HG03354 (cell line): Measurements from ENCODE around the gene PRKG1.

Source experiments
- ATAC-seq: cut with Tn5 transposase; IDR thresholded peaks from one replicate; pipeline ENCODE4 v1.9.1; 2021; ENCODE audit warnings: mild to moderate bottlenecking; ENCODE audit not compliant: unreplicated experiment, poor library complexity, severe bottlenecking

PRKG1 gene

DNA sequence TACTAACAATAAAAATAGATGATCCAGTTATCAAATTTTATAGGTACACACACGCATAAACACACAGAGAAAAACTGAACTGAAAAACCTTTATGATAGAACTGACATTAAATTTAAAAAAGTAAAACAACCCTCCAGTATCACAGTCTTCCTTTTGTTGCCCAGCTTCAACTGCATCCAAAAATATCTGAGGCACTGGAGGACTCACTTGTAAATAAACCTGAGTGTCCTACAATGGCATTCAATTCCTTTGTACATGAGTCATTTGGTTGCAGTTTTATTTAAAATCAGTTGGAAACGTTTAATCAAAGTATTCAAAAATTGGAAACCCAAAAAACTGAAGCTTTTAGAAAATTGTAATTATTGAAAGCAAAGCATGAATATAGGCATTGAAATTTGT, 890.3 kb downstream of the PRKG1 start:
- ATAC-seq = no peak

DNA sequence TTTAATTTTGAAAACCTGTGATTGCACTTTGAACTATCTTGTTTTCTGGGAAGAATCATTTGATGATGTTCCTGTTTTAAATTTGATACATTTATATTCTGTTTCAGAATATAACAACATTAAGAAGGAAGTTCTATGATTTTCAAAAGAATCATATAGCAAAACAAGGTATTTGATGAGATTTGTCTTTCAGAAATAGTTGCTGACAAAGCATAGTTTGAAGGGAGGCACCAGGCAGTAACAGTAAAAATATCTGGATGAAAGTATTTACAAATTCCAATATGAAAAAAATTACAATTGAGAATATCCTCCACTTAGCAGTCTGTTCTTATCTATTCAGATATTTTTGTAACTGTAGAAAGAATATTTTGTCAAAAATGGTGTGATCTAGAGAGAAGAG, 891.2 kb downstream of the PRKG1 start:
- no peak for ATAC-seq

DNA sequence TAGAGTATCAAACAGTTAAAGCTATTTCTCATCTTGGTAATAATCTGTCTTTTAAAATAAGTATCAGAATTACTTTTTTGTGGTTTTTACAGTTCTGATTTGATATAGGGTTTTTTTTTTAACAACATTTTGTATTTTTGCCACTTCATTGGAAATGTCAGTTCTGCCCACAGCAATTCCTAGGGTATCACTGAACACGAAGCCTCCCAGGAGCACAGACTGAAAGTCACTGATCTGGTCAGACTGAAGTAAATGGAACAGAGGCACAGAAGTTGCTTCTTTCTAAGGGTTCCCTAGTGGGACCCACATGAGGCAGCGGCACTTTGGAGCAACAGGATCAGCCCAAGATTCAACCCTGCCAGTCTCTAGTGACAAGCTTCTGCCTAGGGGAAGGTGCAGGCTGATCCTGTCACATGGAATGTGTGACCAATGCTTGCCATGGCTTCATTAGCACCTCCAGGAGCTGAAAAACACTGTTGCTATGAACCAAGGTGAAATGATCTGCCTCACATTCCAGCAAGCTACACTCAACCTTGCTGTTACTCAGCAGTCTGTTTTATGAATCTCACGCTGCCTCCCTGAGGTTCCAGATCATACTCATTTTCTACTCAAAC, 898.6 kb downstream of the PRKG1 start:
- no peak for ATAC-seq

DNA sequence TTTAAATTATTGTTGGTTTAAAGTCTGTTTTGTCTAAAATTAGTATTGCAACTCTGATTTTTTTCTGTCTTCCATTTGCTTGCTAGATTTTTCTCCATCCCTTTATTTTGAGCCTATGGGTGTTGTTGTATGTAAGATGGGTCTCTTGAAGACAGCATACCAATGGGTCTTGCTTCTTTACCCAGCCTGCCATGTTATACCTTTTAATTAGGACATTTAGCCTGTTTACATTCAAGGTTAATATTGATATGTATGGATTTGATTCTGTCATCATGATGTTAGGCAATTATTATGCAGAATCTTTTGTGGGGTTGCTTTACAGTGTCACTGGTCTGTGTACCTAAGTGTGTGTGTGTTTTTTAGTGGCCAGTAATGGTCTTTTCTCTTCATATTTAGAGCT, 906.5 kb downstream of the PRKG1 start:
- ATAC-seq = no peak

DNA sequence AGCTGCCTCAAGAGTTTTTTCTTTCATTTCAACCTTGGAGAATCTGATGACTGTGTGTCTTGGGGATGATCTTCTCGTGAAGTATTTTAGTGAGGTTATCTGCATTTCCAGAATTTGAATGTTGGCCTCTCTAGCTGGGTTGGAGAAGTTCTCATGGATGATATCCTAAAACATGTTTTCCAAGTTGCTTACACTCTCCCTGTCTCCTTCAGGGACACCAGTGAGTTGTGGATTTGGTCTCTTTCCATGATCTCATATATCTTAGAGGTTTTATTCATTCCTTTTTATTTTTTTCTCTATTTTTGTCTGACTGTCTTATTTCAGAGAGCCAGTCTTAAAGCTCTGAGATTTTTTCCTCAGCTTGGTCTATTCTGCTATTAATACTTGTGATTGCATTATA, 907.4 kb downstream of the PRKG1 start:
- no peak for ATAC-seq

DNA sequence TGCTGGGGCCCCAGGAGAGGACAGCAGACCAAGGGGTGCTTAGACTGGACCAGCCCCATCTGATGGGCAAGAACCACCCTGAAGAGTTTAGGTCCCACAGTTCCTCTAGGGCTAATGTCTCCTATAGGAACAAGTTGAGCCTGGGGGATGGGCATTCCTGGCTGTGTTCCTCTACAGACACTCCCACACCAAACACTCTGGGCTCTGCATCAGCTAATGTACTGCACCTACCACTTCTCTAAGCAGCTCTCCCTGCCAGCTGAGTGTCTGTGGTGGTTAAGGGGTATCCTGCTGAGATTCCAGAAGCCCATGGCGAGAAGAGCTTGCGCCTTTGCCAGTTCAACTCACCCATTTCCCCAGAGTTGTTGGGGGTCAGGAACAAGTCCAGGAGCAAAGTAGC, 909.2 kb downstream of the PRKG1 start:
- ATAC-seq = no peak

DNA sequence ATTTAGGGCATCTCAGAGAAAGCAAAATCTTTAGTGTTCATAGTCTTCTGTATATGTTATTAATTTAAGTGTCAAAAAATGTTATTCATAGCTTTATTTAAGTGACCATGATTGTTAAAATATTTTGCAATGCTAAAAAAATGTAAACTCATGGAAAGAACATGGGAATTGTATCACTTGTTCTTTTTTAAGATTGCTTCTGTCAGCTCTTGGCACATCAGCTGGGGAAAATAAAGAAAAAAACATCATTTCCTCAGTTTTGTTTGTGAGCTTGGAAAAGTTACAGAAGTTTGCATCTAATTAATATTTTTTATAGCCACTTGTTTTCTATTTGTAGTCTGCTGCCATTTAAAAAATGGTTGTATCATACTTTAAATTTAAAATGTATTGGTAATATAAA, 911.0 kb downstream of the PRKG1 start:
- no peak for ATAC-seq

DNA sequence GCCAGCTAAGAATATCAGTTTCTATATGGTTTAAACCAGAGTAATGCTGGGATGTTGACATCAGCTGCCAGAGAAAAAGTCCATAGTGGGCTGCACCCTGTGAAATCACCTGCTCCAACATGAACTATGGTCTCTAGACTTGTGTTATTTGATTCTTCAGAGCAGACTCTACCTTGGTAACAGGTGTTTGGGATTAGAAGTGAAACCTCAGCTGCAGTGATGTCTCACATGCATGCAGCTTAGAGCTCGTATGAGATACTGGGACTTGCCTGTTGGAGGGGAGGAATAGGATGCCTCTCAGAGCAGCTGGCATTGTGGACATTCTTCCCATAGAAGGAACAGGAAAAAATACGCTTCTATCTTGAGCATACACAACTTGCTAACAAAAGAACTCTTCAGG, 912.2 kb downstream of the PRKG1 start:
- ATAC-seq = no peak

DNA sequence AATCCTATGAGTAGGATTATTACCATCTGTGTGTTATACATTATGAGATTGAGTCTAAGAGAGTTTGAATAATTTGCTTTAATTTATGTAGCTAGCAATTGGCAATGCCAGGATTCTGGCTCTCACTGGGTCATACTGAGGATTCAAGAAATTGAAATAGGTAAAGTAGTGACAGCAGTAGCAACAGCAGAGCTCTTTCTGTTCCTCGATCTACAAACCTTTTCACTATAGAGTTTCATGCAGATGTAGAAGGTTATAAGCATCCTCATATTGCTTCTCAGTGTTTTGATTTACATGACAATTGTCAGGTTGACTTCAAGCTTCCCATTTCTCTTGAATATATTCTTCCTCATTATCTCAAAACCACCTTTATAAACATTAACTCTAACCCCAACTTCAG, 919.2 kb downstream of the PRKG1 start:
- ATAC-seq = no peak

DNA sequence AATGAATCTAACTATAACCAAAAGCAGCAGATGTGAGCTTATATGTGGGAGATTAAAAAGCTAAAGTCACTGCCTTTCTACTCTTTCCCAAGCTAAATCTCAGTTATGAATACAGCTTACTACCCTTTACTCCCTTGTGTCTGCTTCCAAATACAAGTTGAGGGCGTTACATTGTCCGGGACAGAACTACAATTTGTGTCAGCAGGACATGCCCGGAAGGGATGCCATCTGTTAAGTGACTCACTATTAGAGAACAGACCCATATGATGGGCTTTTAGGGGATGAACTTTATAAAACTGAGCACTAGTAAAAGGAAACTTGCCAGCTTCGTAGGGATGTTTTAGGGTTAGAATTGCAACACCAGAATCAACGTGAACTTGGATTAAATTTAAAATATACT, 924.8 kb downstream of the PRKG1 start:
- no peak for ATAC-seq

DNA sequence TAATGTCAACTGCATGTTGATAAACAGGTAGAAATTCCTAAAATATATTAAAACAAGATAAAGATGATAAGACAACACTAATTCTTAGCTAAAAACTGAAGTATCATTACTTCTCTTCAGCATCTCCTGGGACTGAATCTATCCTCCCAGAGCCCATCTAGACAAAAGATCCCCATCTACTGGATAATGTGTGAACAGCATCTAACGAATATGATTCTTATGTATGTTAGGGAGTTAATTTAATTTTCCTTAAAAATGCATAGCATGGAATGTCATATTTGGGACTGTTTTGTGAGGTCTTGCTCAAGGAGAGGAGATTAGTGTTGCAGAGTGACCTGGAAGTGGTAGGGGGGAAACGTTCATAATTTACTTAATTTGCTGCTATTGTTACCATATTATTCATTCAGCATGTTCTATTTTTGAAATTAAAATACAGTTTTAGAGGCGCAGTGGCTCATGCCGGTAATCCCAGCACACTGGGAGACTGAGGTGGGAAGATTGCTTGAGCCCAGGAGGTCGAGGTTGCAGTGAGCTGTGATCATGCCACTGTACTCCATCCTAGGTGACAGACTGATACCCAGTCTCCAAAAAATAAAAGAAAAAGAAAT, 930.2 kb downstream of the PRKG1 start:
- ATAC-seq = peak; percentile 88

DNA sequence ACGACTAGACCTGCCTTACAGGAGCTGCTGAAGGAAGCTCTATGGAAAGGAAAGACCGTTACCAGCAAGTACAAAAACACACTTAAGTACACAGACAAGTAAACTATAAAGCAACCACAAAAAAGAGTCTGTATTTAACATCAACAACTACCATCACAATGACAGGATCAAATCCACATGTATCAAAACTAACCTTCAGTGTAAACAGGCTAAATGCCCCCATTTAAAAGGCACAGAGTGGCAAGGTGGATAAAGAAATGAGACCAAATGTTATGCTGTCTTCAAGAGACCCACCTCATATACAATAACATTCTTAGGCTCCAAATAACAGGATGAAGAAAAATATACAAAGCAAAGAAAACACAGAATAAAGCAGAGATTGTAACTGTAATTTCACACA, 932.8 kb downstream of the PRKG1 start:
- ATAC-seq = no peak

DNA sequence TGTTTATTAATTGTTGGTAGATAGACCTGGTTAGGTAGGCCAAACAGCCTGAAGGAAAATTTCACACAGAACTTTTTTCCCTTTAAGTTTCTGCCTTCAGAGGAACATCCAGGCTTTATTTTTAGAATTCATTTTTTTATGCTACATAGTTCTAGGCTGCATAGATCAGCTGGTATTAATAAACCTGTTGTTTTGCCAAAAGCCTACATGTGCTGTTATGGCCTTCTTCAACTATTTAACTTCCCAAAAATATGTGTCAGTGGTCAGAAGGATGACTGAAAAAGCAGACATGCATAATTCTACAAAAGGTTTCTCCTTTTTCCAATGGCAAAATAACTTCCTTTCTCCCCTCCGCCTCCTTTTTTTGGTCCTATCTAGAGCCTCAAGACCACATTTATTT, 936.8 kb downstream of the PRKG1 start:
- no peak for ATAC-seq

DNA sequence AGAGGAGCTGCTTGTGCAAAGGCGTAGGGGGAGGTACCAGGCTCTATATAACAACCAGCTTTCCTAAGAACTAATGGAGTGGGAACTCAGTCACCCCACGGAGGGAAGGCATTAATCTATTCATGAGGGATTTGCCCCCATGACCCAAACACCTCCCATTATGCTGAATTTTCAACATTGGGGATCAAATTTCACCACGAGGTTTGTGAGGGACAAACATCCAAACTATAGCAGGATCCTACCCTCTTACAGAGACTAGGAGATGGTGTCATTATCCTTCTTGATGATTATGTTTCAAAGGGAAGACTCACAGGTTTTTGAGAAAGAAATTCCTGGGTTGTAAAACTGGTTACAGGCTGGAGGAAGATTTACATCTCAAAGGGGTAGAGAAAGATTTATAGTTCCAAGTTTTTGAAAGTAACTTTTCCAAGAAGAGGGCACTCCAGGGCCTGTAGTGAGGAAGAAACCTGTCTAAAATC, 944.8 kb downstream of the PRKG1 start:
- ATAC-seq = no peak

DNA sequence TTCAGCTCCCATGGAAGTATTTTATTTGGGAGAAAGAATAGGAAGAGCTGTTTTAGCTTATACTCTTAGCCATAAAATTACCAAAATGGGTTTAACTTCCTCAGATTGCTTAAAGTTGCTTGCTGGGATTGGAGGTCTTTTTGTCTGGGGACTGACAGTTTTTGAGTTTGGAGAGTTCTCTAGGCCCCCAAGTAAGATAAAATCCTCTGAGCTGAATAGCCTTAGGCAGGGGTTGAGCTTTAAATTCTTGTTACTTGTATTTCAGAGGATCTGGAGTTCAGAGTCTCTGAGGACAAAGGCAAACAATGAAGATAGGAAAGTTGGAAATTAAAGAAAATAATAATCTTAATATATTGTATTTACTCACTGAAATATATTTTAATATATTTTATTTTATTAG, 945.4 kb downstream of the PRKG1 start:
- no peak for ATAC-seq

DNA sequence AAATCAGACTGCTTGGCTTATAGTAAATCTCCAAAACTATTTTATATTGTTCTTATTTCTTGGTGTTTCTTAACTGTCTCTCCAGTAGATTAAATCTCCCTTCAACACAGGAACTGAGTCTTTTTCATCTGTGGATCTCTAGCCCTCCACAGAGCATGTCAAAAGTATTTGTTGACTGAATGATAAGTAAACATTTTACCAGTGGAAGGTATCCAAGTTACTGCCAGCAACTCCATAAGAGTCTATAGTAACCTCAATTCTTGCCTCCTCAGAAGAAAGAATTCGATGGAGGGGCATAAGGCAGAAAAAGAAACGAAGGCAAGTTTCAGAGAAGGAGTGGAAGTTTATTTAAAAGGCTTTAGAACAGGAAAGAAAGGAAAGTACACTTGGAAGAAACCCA, 945.9 kb downstream of the PRKG1 start:
- ATAC-seq = no peak

DNA sequence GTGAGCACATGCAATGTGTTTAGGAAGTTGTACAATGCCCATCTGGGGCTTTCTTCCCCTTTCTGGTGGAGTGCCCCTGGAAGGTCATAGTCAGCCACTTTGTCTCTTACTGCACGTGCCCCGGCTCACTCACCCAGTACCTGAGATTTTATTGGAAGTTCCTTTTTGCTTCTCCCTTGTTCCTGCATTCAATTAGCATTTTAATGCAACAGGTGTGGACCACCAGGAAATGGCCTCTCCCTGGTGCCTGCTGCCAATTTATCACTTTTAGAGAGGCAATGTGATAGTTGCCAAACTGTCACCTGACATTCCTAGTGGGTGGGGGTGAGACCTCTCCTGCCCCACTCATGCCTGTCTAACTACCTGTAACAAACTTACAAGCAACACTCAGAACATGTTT, 946.4 kb downstream of the PRKG1 start:
- no peak for ATAC-seq

DNA sequence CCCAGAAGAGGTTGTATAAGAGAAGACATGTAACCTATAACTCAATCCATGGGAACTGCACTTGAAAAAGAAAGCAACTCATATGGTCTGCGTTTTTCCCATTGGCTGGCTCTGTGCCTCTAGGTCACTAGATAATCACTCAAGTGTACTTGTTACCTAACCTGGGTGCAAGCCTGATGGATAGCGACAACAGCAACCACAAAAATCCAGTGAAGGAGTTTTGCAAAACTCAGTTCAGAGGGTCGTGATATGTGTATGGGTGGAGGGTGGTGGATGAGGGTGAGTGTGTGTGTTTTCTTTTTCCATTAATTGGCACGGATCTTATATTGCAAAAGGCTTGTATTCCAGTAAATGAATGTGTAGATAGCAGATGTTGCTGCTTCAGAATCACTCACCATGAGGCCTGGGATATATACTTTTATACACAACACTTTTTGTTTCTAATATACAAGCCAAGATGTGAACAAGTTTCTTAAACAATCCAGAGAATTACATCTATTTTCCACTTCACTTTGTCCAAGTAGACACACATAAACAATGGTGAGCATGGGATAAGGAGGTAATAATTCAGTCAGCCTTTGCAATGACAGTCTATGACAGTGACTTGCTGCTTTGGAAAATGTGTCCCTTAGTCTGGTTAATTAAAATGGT, 952.9 kb downstream of the PRKG1 start:
- no peak for ATAC-seq

DNA sequence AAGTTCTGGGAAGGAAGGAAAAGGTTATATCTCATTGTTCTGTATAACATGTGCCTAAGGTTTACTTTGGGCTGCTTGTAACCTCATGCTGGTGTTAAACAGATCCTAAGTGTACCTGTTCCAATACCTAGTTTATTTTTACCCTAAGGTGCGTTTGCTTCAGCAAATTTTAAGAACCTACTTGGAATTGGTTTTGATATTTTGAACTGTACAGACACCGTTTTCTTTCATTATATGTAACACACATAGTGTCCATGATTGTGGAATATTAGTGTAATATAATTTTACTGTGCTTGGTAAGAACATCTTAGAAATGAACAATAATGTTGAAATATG, 954.2 kb downstream of the PRKG1 start:
- no peak for ATAC-seq

DNA sequence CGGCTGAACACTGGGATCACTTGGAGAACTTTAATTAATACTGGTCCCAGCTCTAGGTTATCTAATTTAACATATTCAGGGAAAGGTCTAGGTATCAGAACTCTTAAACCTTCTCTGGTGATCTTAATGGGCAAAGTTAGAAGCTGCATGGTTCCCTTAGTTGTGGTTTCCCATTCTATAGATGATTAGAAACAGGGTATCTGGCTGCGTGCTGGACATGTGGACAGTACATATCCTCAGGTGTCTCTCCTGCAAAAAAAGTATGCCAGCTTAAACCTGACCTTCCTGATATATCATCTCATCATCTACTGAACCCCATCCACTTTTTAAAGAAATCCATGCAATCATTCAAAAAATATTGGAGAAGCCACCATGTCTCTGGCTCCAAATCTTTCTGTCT, 955.3 kb downstream of the PRKG1 start:
- no peak for ATAC-seq

DNA sequence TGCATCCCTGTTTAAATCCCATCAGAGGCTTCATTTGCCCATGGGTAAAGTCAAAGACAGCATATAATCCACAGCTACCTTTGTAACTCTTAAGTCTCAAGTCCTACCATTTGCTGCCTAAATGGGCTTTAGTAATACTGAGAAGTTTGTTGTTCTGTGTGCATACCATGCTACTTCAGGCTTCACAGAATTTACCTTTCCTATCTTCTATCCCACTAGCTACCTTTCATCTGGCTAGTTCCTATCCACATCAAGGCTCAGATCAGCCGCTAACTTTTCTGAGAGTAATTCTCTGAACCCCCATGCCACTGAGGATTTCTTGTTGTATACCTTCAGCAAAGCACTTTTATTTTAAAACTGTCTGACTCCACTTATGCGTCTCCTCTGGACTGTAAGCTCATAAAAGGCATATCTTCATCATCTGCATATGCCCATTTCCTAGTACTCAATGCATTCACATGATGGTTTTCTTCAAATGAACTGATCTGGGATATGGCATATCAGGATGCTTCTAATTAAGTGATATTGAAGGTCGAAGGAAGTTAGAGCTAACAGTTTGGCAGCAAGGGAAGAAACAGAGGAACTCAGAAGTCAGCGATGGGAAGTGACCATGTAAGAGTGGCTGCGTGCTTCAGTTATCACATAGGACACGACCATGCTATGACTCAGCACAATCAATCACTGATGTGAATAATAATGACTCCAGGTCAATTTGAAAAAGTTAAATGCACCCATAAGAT, 955.9 kb downstream of the PRKG1 start:
- no peak for ATAC-seq
